GM12874 (cell line): ENCODE measurements around the gene TNFRSF17.

ENCODE experiments used
- CTCF ChIP-seq: IDR thresholded peaks from 2 replicates; pipeline ENCODE4 v1.5.1; 2011; ENCODE audit warnings: low read depth, mild to moderate bottlenecking, control low read depth, low read length, moderate library complexity; ENCODE audit not compliant: insufficient read depth

Gene TNFRSF17

DNA sequence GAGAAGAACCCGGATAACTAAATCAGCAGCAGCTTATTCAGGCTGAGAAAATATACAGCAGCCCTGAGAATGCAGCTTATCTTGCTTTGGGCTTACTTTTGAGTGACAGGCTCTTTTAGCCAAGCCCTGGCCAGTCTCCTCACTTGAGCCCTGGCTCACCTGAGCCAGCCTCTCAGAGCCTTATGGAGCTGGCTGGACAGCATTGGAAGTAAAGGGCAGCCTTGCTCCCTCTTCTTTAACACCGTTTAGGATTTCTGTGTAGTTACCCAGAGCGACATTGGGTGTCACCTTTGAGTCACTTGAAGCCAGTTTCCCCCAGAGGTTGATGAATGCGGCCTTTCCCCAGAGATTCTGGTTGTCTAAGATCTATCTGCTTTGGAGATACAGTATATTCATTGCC, 15.5 kb upstream of the TNFRSF17 start:
- peak; percentile 71 for TF ChIP-seq CTCF

DNA sequence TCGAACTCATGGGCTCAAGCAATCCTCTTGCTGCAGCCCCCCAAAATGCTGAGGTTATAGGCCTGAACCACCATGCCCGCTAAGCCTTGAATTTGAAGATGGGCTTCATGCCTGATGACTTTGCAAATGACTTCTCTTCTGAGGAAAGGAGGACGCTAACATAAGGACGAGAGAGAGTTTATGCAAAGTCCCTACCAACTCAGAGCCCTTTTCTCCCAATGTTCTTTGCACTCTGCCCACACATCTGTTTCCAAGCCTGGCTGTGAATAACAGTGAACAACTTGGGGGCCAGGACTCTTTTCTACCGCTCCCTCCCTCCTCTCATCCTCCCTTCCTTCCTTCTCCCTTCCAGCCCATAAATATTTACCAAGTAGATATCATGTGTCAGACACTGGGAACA, 14.6 kb upstream of the TNFRSF17 start:
- TF ChIP-seq CTCF, result no peak

DNA sequence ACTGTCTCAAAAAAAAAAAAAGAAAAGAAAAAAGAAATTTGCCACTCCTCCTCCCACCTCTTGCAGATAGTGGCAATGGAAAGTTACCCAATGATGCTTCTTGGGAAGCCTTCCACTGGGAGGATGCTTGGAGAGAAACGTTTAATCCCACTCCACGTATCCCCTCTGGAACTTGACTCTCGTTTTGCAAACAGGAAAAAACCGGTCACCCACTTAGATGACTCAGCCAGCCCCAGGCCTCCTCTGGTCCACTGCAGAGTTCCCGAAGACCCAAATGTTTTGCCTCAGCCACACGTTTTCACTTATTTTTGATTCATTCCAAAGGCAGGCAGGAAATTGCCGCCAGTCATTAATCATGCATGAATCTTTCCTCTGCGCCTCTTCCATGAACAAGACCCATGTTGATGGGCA, 9.3 kb upstream of the TNFRSF17 start:
- no peak for TF ChIP-seq CTCF

DNA sequence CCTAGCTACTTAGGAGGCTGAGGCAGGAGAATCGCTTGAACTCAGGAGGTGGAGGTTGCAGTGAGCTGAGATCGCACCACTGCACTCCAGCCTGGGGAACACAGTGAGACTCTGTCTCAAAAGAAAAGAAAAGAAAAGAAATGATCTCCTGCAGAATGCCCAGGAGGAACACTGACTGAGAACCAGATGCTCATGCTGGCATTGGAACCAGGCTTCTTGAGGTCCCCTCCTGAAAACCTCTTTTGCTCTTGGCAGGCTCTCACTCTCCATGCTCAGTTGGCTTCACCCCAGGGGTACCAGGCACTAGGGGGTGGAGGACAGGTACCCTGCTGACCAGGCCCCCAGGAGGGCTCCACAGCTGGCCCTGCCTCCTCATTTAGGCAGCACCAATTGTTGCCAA, 8.5 kb upstream of the TNFRSF17 start:
- TF ChIP-seq CTCF, result no peak

- no peak for TF ChIP-seq CTCF
These were observed 7.2 kb upstream of the TNFRSF17 start for GRCh38 chr16:11957591-11958395.

DNA sequence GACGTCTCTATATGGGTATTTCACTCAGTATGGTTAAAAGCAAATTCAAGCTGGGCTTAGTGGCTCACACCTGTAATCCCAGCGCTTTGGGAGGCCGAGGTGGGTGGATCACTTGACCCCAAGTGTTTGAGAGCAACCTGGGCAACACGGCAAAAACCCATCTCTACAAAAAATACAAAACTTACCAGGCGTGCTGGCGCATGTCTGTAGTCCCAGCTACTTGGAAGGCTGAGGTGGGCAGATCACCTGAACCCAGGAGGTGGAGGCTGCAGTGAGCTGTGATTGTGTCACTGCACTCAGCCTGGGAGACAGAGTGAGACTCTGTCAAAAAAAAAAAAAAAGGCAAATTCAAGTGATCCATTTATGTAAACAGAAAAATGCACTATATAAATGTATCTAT, 1.3 kb upstream of the TNFRSF17 start:
- TF ChIP-seq CTCF, result no peak

- no peak for TF ChIP-seq CTCF
These were observed 1.2 kb downstream of the TNFRSF17 start for GRCh38 chr16:11966173-11966572.
